DLD1 (cell line): Measurements from ENCODE around the gene S100Z.
"Not testable (repeated sequence)": the region's sequence is repeated elsewhere in the genome, so short reads cannot be mapped to it uniquely, and the experiment has no call there.

Experiments
- in situ Hi-C: cut with HindIII; loops from 2 replicates; pipeline ENCODE4 v1.10.0; 2017; ENCODE audit warnings: low sequenced_read_pairs

S100Z gene

DNA sequence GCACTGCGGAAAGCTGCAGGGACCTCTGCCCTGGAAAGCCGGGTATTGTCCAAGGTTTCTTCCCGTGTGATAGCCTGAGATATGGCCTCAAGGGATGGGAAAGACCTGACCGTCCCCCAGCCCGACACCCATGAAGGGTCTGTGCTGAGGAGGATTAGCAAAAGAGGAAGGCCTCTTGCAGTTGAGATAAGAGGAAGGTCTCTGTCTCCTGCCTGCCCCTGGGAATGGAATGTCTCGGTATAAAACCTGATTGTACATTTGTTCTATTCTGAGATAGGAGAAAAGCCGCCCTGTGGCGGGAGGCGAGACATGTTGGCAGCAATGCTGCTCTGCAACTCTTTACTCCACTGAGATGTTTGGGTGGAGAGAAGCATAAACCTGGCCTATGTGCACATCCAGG is 95.4 kb downstream of the S100Z start:
- in situ Hi-C loops: not testable (repeated sequence)

DNA sequence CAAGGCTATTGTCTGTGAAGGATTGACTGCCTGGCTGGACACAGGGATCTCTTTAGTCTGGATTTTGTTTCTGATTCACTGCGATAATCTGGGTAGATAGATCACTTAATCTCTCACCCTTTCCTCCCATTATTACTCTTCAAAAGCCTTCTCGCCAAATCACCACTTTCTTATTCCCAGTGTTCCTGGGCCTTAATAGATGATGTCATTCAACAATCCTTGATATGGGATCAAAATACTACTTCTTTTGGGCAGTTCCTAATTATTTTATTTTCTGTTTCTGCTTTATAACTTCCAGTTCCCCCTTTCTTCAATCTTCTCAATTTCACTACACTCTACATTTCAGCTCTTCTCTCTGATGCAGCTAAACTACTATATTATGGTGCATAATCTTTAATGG is 96.3 kb downstream of the S100Z start:
- in situ Hi-C loops: no loop called here

DNA sequence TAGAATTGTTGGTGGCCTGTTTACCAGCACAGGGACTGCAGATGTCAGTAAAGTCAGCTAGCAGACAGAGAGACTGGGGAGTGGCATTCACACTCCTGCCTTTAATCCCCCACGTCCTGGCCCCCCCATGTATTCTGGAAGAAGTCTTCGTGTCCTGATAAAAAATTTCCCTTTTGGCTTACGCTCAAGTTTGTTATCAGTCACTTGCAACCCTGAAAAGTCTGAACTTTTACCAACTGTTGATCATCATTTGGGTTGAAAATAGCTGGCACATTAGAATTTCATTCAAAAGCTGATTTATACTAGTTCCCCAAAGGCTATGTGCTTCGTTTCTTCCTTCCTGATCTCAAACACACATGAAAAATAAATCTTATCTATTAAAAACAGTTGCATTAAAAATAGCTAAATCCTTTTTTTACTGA is 97.3 kb downstream of the S100Z start:
- in situ Hi-C loops: no loop called here

DNA sequence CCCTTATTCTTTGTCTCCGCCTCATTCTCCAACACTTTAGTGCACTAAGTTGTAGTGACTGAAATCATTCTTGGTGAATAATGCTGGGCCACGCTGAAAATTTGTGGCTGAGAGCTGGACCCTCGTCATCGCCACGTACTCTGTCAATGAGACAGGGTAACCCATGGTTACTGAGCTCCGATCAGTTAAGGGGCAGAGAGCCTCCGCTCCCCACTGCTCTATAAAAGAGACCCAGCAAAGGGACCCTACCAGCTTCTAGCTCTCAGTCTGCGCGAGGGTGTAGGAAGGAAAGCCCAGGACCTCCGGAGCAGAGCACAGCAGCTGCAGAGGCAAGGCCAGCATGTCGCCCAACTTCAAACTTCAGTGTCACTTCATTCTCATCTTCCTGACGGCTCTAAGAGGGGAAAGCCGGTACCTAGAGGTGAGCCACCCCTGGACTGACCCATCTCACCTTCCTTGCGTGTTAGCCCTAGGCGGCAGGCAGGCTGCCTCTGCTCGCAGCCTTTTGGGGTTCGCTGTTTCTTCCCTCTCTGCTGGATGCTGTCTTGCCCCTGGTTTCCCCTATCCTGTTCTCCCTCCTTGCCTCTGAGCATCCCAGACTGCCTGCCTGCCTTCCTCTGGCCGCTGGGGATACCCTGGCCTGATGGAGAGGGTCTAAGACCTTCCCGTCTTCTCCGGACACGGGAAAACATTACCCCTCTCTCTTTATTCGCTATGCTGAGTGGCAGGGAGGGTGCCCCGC is 103.2 kb downstream of the S100Z start, which contains the start of gene CRHBP:
TSS of gene CRHBP (plus strand) at position 251 of the 742 bp plus-strand sequence. CDS start at position 341, 90 bp downstream.
- in situ Hi-C loops: no loop called here

DNA sequence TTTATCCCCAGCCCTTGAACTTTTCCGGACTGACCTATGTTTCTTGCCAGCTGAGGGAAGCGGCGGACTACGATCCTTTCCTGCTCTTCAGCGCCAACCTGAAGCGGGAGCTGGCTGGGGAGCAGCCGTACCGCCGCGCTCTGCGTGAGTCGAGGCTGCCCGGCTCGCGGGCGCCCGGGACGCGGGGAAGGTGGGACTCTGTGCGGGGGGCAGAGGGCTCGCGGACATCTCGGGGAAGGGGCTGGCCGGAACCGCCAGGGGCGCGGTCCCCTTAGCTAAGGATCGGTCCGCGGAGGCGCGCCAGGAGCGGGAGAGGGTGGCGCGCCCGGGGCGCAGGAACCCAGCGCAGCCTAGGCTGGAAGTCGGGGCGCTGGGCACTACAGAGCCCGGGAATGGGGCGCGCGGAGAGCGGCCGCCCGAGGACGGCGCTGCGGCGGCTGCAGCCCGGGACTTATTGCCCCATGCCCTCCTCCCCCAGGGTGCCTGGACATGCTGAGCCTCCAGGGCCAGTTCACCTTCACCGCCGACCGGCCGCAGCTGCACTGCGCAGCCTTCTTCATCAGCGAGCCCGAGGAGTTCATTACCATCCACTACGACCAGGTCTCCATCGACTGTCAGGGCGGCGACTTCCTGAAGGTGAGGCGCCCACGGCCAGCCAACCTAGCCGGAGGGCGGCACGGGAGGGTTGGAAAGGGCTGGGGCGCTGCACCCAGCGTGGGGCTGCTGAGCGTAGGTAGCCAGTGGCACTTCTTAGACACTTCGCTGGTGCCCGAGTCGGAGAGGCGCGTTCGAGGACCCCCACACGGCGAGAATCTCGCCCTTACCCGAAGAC is 104.0 kb downstream of the S100Z start:
- in situ Hi-C loops: no loop called here

DNA sequence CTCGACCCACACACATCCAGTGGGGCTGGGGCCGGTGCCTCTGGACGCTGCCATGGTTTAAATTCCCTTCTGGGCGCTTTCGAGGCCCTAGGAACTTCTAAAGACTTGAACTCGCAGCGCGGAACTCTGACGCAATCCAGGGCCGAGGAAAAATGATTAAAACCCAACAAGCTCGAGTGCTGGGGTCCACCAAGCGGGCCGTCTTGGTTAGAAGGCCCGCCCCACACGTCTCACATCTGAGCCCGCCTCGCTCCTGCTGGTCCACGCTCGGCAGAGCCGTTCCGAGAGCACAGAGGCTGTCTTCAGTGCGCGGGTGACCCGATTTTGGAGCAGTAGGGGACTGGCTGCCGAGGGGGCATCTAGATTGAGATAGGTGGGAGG is 104.6 kb downstream of the S100Z start:
- in situ Hi-C loops: no loop called here

DNA sequence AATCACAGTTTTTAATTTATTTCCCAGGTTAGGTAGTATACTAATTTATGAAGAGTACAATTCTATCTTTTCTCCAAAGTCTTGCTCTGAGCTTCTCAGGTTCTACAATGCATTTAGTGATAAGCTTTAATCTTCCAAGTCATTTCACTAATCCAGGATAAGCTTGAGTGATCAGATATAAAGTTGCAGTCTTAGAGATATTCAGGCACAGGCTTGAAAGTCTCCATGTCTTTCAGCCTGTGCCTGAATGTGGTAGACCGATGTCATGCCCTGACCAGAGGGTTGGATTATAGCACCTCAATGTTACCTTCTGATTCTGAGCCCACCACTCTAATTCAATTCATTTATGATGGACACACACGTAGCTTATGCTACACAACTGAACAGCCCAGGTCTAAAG is 106.2 kb downstream of the S100Z start:
- in situ Hi-C loops: no loop called here

DNA sequence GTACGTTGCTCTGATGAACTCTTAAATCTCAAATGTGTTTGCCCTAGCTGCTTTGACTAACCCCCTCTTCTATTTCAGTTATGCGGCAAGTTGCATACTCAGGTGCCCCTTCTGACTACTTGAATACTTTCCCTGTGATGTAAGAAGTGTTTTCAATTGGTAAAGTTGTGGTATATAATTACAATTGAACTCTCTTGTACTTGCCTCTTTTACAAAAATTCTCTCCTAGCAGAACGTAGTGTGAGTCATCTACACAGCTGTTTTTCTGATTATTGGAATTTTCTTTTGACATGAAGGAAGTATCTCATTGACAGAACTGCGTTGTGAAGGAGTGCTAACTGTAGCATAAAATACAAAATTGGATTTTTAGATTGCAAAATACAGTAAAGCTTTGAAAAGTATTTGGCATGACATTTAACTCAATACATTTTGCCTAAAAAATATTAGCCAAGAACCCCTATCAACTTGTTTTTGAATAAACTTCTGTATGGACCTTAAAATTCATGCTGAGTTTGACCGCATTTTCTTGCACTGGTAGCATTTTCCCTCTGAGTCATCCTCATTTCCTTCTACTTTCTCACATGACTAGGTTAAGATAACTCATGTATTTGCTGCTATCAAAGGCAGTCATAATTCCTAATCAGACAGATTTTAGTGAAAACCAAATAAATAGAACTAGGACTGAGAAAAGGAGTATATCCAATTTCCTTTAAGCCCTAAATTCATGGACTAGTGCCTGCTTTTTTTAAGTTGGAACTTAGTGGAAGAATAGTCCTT is 109.4 kb downstream of the S100Z start:
- in situ Hi-C loops: no loop called here

DNA sequence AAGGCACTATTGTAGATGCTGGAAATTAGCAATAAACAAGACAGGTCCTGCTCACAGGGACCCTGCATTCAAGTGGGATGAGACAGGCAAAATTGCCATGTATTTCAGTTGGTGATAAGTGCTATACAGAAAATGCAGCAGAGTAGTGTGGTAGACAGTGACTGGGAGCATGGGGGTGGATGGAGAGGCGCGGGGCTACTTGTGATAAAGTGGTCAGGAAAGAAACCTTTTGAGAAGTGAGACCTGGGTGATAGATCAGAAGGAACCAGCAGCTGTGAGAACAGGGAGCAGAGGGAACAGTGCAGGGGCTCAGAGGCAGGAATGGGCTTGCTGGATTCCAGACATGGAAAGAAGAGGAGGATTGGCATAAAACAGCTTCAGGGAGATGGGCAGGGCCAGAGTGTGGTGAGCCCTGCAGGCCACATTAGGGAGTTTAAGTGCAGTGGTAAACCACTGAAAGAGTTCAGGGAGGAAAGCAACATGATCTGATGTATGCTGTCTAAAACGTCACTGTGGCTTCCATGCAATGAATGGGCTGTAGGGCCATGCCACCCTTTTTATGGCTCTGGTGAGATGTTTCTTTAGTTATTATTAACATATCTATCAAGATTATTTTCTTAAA is 110.3 kb downstream of the S100Z start:
- in situ Hi-C loops: no loop called here

DNA sequence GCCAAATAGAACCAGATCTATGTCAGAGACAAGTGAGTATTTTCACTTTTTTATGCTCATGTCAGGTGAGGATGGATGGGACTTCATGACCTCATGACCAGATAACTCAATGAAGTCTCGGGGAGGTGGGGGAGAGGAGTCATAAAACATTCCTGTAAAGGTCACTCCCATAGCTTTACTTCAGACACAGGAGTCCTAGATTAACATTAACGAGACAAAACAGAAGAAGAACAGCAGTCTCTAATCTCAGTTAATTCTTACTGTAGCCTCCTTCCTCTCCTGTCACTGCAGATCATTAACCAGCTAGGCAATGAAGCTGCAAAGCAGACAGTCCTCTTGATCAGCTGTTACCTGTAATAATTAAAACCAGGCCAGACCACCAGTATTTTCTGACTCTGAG is 114.2 kb downstream of the S100Z start:
- in situ Hi-C loops: no loop called here
